GM23338 (cell line): Measurements from ENCODE around the gene LRP1B. TPM values are rescaled to one million over a fixed set of nuclear protein-coding genes. Genes with fewer than 3 reads are reported as not detected.

Source experiments
- ATAC-seq: fragments of 200-7000 bp; cut with Tn5 transposase; 3 replicates; pipeline ENCODE4 v1.9.1; 2020
- DNase-seq: peaks from one replicate; pipeline ENCODE4 v3.0.0-alpha.2; 2015; ENCODE audit warnings: low spot score
- H2AFZ ChIP-seq: fragments of 200-600 bp; sonication (generic); 2 replicates; pipeline ENCODE4 v1.8.0; 2016; ENCODE audit warnings: antibody characterized with exemption, mild to moderate bottlenecking, moderate library complexity
- H3F3A ChIP-seq: fragments of 200-600 bp; sonication (generic); replicated peaks from 2 replicates; pipeline ENCODE4 v1.8.0; 2017; ENCODE audit warnings: antibody characterized with exemption, mixed run types, low read depth
- H3K27ac ChIP-seq: fragments of 200-600 bp; sonication (generic); 2 replicates; pipeline ENCODE4 v1.6.1; 2016; ENCODE audit warnings: low read depth
- H3K27me3 ChIP-seq: fragments of 200-600 bp; sonication (generic); 2 replicates; pipeline ENCODE4 v1.8.0; 2016; ENCODE audit warnings: mild to moderate bottlenecking, mixed run types, moderate library complexity; ENCODE audit not compliant: insufficient read depth
- H3K36me3 ChIP-seq: fragments of 200-600 bp; sonication (generic); 2 replicates; pipeline ENCODE4 v1.8.0; 2016; ENCODE audit warnings: mild to moderate bottlenecking; ENCODE audit not compliant: insufficient read depth
- H3K4me1 ChIP-seq: fragments of 200-600 bp; sonication (generic); 2 replicates; pipeline ENCODE4 v1.8.0; 2016; ENCODE audit warnings: mild to moderate bottlenecking, moderate library complexity; ENCODE audit not compliant: insufficient read depth
- H3K4me2 ChIP-seq: fragments of 200-600 bp; sonication (generic); 2 replicates; pipeline ENCODE4 v1.7.1; 2017; ENCODE audit warnings: mixed run types
- H3K4me3 ChIP-seq: fragments of 200-600 bp; sonication (generic); 2 replicates; pipeline ENCODE4 v1.6.1; 2016; ENCODE audit warnings: mixed run types
- H3K79me2 ChIP-seq: fragments of 200-600 bp; sonication (generic); replicated peaks from 2 replicates; pipeline ENCODE4 v1.8.0; 2017; ENCODE audit warnings: mild to moderate bottlenecking; ENCODE audit not compliant: insufficient read depth
- H3K9me2 ChIP-seq: fragments of 200-600 bp; sonication (generic); 2 replicates; pipeline ENCODE4 v1.8.0; 2017; ENCODE audit not compliant: insufficient read depth
- H4K20me1 ChIP-seq: fragments of 200-600 bp; sonication (generic); replicated peaks from 2 replicates; pipeline ENCODE4 v1.8.0; 2017; ENCODE audit warnings: mild to moderate bottlenecking; ENCODE audit not compliant: insufficient read depth
- H3K27ac Mint-ChIP-seq: 2 replicates; pipeline ENCODE4 v1.8.0; 2020; ENCODE audit warnings: inconsistent platforms, mild to moderate bottlenecking, moderate library complexity, mixed read lengths
- H3K27me3 Mint-ChIP-seq: 3 replicates; pipeline ENCODE4 v1.8.0; 2022; ENCODE audit warnings: low read depth, mild to moderate bottlenecking, moderate library complexity, mixed read lengths, inconsistent platforms; ENCODE audit not compliant: insufficient read depth, poor library complexity
- H3K36me3 Mint-ChIP-seq: 3 replicates; pipeline ENCODE4 v1.8.0; 2021; ENCODE audit warnings: low read depth, mild to moderate bottlenecking, inconsistent platforms, moderate library complexity, mixed read lengths
- H3K4me1 Mint-ChIP-seq: 3 replicates; pipeline ENCODE4 v1.8.0; 2020; ENCODE audit warnings: mild to moderate bottlenecking, inconsistent platforms, mixed read lengths
- H3K4me3 Mint-ChIP-seq: 3 replicates; pipeline ENCODE4 v1.8.0; 2021; ENCODE audit warnings: moderate library complexity, mild to moderate bottlenecking, inconsistent platforms, mixed read lengths
- H3K9me3 Mint-ChIP-seq: 3 replicates; pipeline ENCODE4 v1.8.0; 2020; ENCODE audit warnings: moderate library complexity, mild to moderate bottlenecking, inconsistent platforms, mixed read lengths
- CREB1 ChIP-seq: fragments of 250-450 bp; sonication (Bioruptor Pico); IDR thresholded peaks from 2 replicates; pipeline ENCODE4 v1.5.0; 2020; ENCODE audit warnings: low read depth, mild to moderate bottlenecking, moderate library complexity
- CTCF ChIP-seq, 2 experiments: fragments of 200-600 bp in 1 of 2; sonication (generic) in 1 of 2; conservative IDR thresholded peaks; 2 replicates each; pipeline versions ENCODE4 v1.5.1 to v1.6.1; 2016 to 2017; ENCODE audit warnings: antibody characterized with exemption in 2 of 2, low read depth in 2 of 2, mild to moderate bottlenecking in 2 of 2, moderate library complexity in 1 of 2
- EZH2 ChIP-seq: fragments of 200-600 bp; sonication (generic); IDR thresholded peaks from one replicate; pipeline ENCODE4 v1.8.0; 2017; ENCODE audit warnings: antibody characterized with exemption, mild to moderate bottlenecking, low read depth; ENCODE audit not compliant: unreplicated experiment
- EZH2phosphoT487 ChIP-seq: fragments of 200-600 bp; sonication (generic); IDR thresholded peaks from one replicate; pipeline ENCODE4 v1.8.1; 2018; ENCODE audit warnings: antibody characterized with exemption; ENCODE audit not compliant: unreplicated experiment
- JUNB ChIP-seq: IDR thresholded peaks from one replicate; pipeline ENCODE4 v1.6.1; 2016; ENCODE audit warnings: antibody characterized with exemption; ENCODE audit not compliant: unreplicated experiment
- NANOG ChIP-seq: IDR thresholded peaks from 2 replicates; pipeline ENCODE4 v1.6.1; 2016; ENCODE audit warnings: antibody characterized with exemption, borderline replicate concordance
- POLR2AphosphoS5 ChIP-seq: IDR thresholded peaks from 2 replicates; pipeline ENCODE4 v1.6.1; 2016; ENCODE audit warnings: antibody characterized with exemption, low read depth
- STAT1 ChIP-seq: IDR thresholded peaks from one replicate; pipeline ENCODE4 v1.6.1; 2016; ENCODE audit warnings: antibody characterized with exemption; ENCODE audit not compliant: unreplicated experiment
- ZNF114 ChIP-seq: fragments of 250-450 bp; sonication (Bioruptor Pico); IDR thresholded peaks from 2 replicates; pipeline ENCODE4 v1.5.0; 2020; ENCODE audit warnings: mild to moderate bottlenecking, moderate library complexity
- ZNF331 ChIP-seq: fragments of 250-450 bp; sonication (Bioruptor Pico); IDR thresholded peaks from 2 replicates; pipeline ENCODE4 v1.5.0; 2020; ENCODE audit warnings: low read depth, mild to moderate bottlenecking, moderate library complexity
- ZNF462 ChIP-seq: fragments of 250-450 bp; sonication (Bioruptor Pico); IDR thresholded peaks from 2 replicates; pipeline ENCODE4 v1.5.0; 2020; ENCODE audit warnings: mild to moderate bottlenecking, moderate library complexity
- polyA plus RNA-seq: library from polyadenylated mRNA; unstranded; fragments of >200 nt; fragmentation: Nextera tagmentation; extraction: Ambion mirVana; gene quantifications from 2 replicates; pipeline ENCODE4 v1.2.1, GENCODE V29; 2016
- total RNA-seq: library from RNA; depleted of rRNA; stranded (reverse); fragments of >200 nt; shearing (Covaris generic); gene quantifications from 2 replicates; pipeline ENCODE4 v1.2.3, GENCODE V29; 2014
- TF ChIP-seq, protein P1 (sequence below): IDR thresholded peaks from 2 replicates; pipeline ENCODE4 v1.6.1; 2016; ENCODE audit warnings: antibody characterized with exemption
- TF ChIP-seq, protein P2 (sequence below): IDR thresholded peaks from one replicate; pipeline ENCODE4 v1.6.1; 2018; ENCODE audit warnings: antibody characterized with exemption; ENCODE audit not compliant: unreplicated experiment

LRP1B gene
- total and polyA plus RNA-seq, 2 experiments from 2014 or later: 0.15 to 0.97 TPM

- H3K27me3 ChIP-seq: no peaks in the 10 kb centered on the region
- no peaks in the 10 kb centered on the region for H3K9me3 Mint-ChIP-seq
- no peak overlapping the region for H3K4me2 ChIP-seq
- no peak overlapping the region for H2AFZ ChIP-seq
- H3K4me1 ChIP-seq: peaks cover 8% of the 10 kb centered on the region; the same call in 1 of the 2 replicates
- H3K27me3 Mint-ChIP-seq: no peaks in the 10 kb centered on the region
- no peaks in the 10 kb centered on the region for H4K20me1 ChIP-seq
- no peaks in the 10 kb centered on the region for H3K79me2 ChIP-seq
- no peaks in the 10 kb centered on the region for H3K9me2 ChIP-seq
- no peak overlapping the region for H3K4me3 Mint-ChIP-seq
- no peak overlapping the region for H3K4me3 ChIP-seq
- H3K27ac ChIP-seq: no peak overlapping the region
- H3K27ac Mint-ChIP-seq: no peak overlapping the region
- H3K36me3 ChIP-seq: no peaks in the 10 kb centered on the region
- DNase-seq (no peak), ATAC-seq (no peak)
- peaks cover 6% of the 10 kb centered on the region; the same call in 2 of the 3 replicates for H3K4me1 Mint-ChIP-seq
- TF ChIP-seq STAT1 (no peak), NANOG (no peak), EZH2 (no peak), JUNB (no peak), CREB1 (CRISPR knock-in tag) (no peak), POLR2AphosphoS5 (no peak), ZNF331 (CRISPR knock-in tag) (no peak), ZNF462 (no peak), EZH2phosphoT487 (no peak), CTCF (conservative IDR thresholded peaks at IDR 0.05; ENCODE audit: low read depth in 2 of 2) (no peak), ZNF114 (no peak)
- TF ChIP-seq, protein P1, sequence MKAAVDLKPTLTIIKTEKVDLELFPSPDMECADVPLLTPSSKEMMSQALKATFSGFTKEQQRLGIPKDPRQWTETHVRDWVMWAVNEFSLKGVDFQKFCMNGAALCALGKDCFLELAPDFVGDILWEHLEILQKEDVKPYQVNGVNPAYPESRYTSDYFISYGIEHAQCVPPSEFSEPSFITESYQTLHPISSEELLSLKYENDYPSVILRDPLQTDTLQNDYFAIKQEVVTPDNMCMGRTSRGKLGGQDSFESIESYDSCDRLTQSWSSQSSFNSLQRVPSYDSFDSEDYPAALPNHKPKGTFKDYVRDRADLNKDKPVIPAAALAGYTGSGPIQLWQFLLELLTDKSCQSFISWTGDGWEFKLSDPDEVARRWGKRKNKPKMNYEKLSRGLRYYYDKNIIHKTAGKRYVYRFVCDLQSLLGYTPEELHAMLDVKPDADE: no peak
- TF ChIP-seq, protein P2, sequence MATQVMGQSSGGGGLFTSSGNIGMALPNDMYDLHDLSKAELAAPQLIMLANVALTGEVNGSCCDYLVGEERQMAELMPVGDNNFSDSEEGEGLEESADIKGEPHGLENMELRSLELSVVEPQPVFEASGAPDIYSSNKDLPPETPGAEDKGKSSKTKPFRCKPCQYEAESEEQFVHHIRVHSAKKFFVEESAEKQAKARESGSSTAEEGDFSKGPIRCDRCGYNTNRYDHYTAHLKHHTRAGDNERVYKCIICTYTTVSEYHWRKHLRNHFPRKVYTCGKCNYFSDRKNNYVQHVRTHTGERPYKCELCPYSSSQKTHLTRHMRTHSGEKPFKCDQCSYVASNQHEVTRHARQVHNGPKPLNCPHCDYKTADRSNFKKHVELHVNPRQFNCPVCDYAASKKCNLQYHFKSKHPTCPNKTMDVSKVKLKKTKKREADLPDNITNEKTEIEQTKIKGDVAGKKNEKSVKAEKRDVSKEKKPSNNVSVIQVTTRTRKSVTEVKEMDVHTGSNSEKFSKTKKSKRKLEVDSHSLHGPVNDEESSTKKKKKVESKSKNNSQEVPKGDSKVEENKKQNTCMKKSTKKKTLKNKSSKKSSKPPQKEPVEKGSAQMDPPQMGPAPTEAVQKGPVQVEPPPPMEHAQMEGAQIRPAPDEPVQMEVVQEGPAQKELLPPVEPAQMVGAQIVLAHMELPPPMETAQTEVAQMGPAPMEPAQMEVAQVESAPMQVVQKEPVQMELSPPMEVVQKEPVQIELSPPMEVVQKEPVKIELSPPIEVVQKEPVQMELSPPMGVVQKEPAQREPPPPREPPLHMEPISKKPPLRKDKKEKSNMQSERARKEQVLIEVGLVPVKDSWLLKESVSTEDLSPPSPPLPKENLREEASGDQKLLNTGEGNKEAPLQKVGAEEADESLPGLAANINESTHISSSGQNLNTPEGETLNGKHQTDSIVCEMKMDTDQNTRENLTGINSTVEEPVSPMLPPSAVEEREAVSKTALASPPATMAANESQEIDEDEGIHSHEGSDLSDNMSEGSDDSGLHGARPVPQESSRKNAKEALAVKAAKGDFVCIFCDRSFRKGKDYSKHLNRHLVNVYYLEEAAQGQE: no peak
- no peaks in the 10 kb centered on the region for H3K36me3 Mint-ChIP-seq
- H3F3A ChIP-seq: no peaks in the 10 kb centered on the region
Measured at GRCh38 chr2:141927536-141927935, 203.3 kb downstream of the LRP1B start.
